SH-SY5Y (cell line): ENCODE measurements around the gene APOBEC3G.

Experiments
- GATA2 ChIP-seq: IDR thresholded peaks from 2 replicates; pipeline ENCODE4 v1.6.1; 2011; ENCODE audit warnings: mild to moderate bottlenecking, low read depth, low read length
- GATA3 ChIP-seq: IDR thresholded peaks from 2 replicates; pipeline ENCODE4 v1.6.1; 2011; ENCODE audit warnings: low read depth, mild to moderate bottlenecking, low read length, moderate library complexity

DNA sequence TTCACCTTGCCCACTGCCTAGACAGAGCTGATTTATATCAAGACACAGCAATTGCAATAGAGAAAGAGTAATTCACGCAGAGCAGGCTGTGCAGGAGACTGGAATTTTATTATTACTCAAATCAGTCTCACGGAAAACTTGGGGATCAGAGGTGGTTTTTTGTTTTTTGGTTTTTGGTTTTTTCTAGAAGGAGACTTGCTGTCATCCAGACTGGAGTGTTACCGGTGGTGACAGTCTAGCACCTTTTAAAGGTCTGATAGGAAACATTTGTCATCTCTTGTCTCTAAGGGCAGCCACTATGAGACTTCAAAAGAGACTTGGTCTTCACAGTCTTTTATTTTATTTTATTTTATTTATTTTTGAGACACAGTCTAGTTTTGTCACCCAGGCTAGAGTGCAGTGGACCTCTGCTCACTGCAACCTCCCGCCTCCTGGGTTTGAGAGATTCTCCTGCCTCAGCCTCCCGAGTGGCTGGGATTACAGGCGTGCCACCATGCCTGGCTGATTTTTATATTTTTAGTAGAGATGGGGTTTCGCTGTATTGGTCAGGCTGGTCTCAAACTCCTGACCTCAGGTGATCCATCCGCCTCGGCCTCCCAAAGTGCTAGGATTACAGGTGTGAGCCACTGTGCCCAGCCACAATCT lies 39.0 kb downstream of the APOBEC3G start:
- TF ChIP-seq GATA2 (no peak), GATA3 (no peak)
